Glutamatergic neuron (in vitro differentiated cells): ENCODE data around the gene EXOC3L1. TPM values are rescaled to one million over a fixed set of nuclear protein-coding genes. Genes with fewer than 3 reads are reported as not detected.

ENCODE experiments used
- DNase-seq: peaks from one replicate; pipeline ENCODE4 v3.0.0; 2022
- H3K27ac Mint-ChIP-seq: one replicate; pipeline ENCODE4 v1.8.0; 2020; ENCODE audit warnings: mild to moderate bottlenecking, mixed read lengths, inconsistent platforms; ENCODE audit not compliant: unreplicated experiment
- H3K27me3 Mint-ChIP-seq: one replicate; pipeline ENCODE4 v1.8.0; 2020; ENCODE audit warnings: mild to moderate bottlenecking, moderate library complexity, mixed read lengths, inconsistent platforms; ENCODE audit not compliant: unreplicated experiment
- H3K36me3 Mint-ChIP-seq: one replicate; pipeline ENCODE4 v1.8.0; 2020; ENCODE audit warnings: mild to moderate bottlenecking, mixed read lengths, inconsistent platforms; ENCODE audit not compliant: unreplicated experiment
- H3K4me1 Mint-ChIP-seq: one replicate; pipeline ENCODE4 v1.8.0; 2020; ENCODE audit warnings: mild to moderate bottlenecking, low read depth, mixed read lengths, inconsistent platforms; ENCODE audit not compliant: unreplicated experiment
- H3K4me3 Mint-ChIP-seq: one replicate; pipeline ENCODE4 v1.8.0; 2020; ENCODE audit warnings: mild to moderate bottlenecking, mixed read lengths, inconsistent platforms; ENCODE audit not compliant: unreplicated experiment
- H3K9me3 Mint-ChIP-seq: one replicate; pipeline ENCODE4 v1.8.0; 2020; ENCODE audit warnings: mild to moderate bottlenecking, moderate library complexity, mixed read lengths, inconsistent platforms; ENCODE audit not compliant: unreplicated experiment
- total RNA-seq: library from RNA; stranded (reverse); fragmentation: NEBNext Ultra II Directional; extraction: Animal tissue kit (Norgen Biotek cat#: 25700); gene quantifications from one replicate; pipeline ENCODE4 v1.2.1, GENCODE V29; 2021; ENCODE audit not compliant: unreplicated experiment
- TF ChIP-seq, protein P1 (sequence below): fragments of 200-600 bp; sonication (generic); IDR thresholded peaks from one replicate; pipeline ENCODE4 v1.5.0; 2021; ENCODE audit not compliant: partially characterized antibody, unreplicated experiment

The EXOC3L1 gene
- total RNA-seq, 1 donor from 2014 or later, result 3.6 TPM

DNA sequence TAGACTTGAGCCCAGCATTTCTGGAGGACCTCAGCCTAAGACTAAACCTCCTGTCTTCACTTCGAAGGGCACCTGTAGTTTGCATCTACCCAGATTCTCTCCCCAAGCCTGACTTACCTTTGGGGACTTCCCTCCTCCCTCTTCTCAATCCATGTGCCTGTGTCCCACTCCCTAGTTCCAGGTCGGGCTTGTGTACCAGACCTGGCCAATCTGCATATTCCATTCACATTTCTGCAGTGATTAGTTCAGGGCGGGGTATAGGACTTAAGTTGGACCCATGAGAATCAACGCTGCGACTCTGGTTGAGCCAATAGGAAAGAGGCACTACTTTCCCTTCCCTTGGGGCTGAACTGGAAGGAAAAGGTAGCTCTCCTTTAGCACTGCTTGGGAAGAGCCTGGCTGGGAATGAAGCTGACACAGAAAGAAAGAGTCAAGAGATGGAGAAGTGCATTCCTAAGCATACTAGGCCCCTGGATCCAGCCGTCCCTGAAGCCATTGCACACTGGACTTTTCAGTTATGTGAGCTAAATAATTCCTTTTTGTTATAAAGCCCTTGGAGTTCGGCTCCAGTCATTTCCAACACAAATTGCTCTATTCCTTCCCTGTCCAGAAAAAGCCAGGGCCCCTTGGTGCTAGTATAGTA is 32.7 kb downstream of the EXOC3L1 start:
- Mint-ChIP-seq H3K36me3 (peaks cover 4% of the 10 kb centered on the region), H3K4me1 (peaks cover 3% of the 10 kb centered on the region), H3K9me3 (peaks cover 4% of the 10 kb centered on the region), H3K27me3 (peaks cover 43% of the 10 kb centered on the region), H3K4me3 (no peak overlapping the region), H3K27ac (no peak overlapping the region)
- no peak for DNase-seq
- TF ChIP-seq, protein P1, sequence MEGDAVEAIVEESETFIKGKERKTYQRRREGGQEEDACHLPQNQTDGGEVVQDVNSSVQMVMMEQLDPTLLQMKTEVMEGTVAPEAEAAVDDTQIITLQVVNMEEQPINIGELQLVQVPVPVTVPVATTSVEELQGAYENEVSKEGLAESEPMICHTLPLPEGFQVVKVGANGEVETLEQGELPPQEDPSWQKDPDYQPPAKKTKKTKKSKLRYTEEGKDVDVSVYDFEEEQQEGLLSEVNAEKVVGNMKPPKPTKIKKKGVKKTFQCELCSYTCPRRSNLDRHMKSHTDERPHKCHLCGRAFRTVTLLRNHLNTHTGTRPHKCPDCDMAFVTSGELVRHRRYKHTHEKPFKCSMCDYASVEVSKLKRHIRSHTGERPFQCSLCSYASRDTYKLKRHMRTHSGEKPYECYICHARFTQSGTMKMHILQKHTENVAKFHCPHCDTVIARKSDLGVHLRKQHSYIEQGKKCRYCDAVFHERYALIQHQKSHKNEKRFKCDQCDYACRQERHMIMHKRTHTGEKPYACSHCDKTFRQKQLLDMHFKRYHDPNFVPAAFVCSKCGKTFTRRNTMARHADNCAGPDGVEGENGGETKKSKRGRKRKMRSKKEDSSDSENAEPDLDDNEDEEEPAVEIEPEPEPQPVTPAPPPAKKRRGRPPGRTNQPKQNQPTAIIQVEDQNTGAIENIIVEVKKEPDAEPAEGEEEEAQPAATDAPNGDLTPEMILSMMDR, result no peak

DNA sequence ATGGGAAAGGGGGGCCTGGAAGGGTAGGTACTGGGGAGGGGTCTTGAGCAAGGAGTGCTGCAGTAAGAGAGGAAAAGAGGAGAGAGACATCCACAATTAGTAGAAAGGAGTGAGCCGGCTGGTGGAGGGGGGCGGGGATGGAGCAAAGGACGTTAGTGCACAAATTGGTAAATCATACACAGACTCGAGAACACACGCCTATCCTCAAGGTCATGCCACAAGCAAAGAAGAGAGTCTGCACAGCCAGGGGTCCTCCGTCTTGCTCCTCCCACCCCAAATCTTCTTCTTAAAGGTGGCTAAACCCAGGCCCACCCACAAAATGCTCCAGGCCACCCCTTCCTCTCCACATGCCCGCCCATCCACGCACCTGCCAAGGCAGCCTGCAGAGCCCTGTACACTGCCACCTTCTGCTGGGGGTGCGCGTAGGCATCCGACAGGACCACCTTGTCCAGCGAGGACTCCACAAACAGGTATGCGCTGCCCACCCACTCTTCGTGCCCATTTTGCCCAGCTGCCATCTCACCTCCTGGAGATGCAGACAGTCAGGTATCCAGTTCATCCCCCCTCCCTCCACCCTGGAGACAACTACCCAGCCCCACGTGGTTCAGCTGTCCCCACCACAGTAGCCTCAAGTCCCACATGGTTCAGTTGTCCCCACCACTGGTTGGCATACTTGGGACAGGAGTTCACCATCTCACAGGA is 33.6 kb downstream of the EXOC3L1 start:
- TF ChIP-seq, protein P1, result no peak
- Mint-ChIP-seq H3K36me3 (peaks cover 4% of the 10 kb centered on the region), H3K4me3 (peak overlapping the region; percentile 42), H3K27me3 (peaks cover 43% of the 10 kb centered on the region), H3K4me1 (peaks cover 3% of the 10 kb centered on the region), H3K9me3 (peaks cover 4% of the 10 kb centered on the region), H3K27ac (no peak overlapping the region)
- DNase-seq, result no peak

DNA sequence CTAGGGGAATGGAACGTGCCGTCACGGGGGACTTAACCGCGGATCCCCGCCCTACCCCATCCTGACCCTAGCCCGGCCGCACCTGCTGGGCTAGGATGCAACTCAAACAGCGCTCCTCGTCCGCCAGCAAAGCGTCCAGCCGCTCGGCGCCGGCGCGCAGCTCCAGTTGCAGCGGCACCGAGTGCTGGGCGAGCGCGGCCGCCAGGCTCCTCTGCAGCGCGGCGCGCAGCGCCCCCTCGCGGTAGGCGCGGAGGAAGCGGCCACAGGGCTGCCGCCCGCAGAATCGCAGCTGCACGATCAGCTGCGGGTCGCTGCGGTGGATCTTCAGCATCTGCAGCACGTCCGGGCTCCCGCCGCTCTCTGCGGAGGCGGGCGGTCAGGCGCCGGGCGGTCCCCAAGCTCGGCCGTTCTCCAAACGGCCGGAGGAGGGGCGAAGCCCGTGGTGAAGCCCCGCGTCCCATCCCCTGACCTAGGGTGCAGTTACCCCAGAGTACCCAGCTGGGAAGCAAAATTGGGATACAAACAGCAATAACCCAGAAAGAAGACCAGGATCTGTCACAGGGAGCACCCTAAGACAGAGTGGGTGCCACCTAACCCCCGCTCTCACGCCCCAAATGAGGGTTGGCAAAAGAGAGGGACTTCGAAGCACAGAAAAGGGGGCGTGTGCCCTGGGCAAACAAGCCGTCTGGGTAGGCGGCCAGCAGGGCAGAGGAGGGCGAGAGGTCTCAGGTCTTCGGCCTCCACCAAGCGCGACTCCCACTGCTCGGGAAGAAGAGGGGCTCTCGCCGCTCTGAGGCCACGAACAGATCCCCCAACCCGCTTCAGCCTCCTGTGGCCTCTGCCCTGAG is 34.4 kb downstream of the EXOC3L1 start:
- TF ChIP-seq, protein P1, result peak; percentile 98
- peak overlapping the region; percentile 82 for H3K4me3 Mint-ChIP-seq
- no peak overlapping the region for H3K27ac Mint-ChIP-seq

DNA sequence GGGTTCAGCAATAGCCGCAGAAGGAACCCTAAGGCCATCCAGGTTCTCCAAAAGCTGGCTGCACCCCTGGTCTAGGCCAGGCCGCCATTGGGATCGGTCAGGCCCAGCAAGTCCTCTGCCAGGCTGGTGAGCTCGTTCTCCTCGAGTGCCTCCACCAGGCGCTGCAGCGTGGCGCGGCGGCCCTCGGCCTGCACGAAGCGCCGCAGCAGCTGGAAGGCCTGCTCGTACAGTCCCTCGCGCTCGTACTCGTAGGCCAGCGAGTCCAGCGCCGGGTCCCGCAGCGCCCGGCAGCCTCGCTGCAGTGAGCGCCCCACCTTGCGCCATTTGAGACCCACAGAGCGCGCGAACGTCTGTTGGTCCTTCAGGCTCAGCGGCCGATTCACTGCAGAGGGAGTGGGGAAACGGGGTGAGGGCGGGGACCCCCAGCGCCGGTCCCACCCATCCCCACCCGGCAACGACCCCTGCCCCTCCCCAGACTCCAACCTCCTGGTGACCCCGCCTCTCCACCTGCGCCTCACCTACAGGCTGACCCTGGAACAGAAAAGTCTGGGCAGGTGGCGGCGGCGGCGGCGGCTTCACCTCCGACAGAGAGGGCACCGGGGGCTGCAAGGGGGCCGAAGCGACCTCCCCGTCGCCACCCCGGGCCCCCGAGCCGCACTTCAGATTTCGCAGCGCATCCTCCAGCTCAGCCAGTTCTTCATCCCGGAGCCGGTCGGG is 35.2 kb downstream of the EXOC3L1 start:
- peak; percentile 44 for DNase-seq
- Mint-ChIP-seq H3K9me3 (peaks cover 4% of the 10 kb centered on the region), H3K36me3 (peaks cover 4% of the 10 kb centered on the region), H3K27me3 (peaks cover 38% of the 10 kb centered on the region), H3K4me3 (peak overlapping the region; percentile 82), H3K27ac (no peak overlapping the region), H3K4me1 (peaks cover 5% of the 10 kb centered on the region)
- TF ChIP-seq, protein P1, result no peak

More for the DNA sequence above, 34.4 kb downstream of the EXOC3L1 start:
- peaks cover 4% of the 10 kb centered on the region for H3K36me3 Mint-ChIP-seq
- H3K27me3 Mint-ChIP-seq, result peaks cover 42% of the 10 kb centered on the region
- peaks cover 5% of the 10 kb centered on the region for H3K4me1 Mint-ChIP-seq
- peak; percentile 92 for DNase-seq
- peaks cover 4% of the 10 kb centered on the region for H3K9me3 Mint-ChIP-seq
